ENCODE results near the gene PSENEN.

- TF ChIP-seq CTCF (IDR thresholded peaks at IDR 0.05) (no peak), POLR2A (IDR thresholded peaks at IDR 0.05) (no peak)
These were observed 31.8 kb downstream of the PSENEN start for GRCh38 chr19:35777086-35777841.

All from right lobe of liver (tissue), 4 donors.